Body of pancreas (tissue), 4 donors: ENCODE results near the gene PNMT.

ENCODE experiments used
- CTCF ChIP-seq, 7 experiments: fragments of 450-650 bp in 4 of 7; fragments of 200-600 bp in 3 of 7; sonication (generic) in 3 of 7; IDR thresholded peaks; one replicate each; pipeline ENCODE4 v1.5.1; 2016 to 2019; ENCODE audit warnings: antibody characterized with exemption in 7 of 7
- POLR2A ChIP-seq, 3 donors: fragments of 450-650 bp; IDR thresholded peaks; one replicate each; pipeline ENCODE4 v1.6.1; 2016; ENCODE audit warnings: antibody characterized with exemption in 3 of 3, mild to moderate bottlenecking in 2 of 3

- TF ChIP-seq CTCF (IDR thresholded peaks at IDR 0.05) (no peak), POLR2A (IDR thresholded peaks at IDR 0.05) (no peak)
Measured at GRCh38 chr17:39696731-39697130, 28.5 kb downstream of the PNMT start.
